Stimulated activated CD4-positive, alpha-beta T cell treated with anti-CD3 and anti-CD28 coated beads, Interleukin-2, amount 100 ng/mL, for 4 hours (primary cell): Measurements from ENCODE around the gene ZNF335.
"Not testable (repeated sequence)": the region's sequence is repeated elsewhere in the genome, so short reads cannot be mapped to it uniquely, and the experiment has no call there.

Source experiments
- DNase-seq: peaks from one replicate; pipeline ENCODE4 v3.0.0-alpha.2; 2020; ENCODE audit warnings: low read depth

The ZNF335 gene

DNA sequence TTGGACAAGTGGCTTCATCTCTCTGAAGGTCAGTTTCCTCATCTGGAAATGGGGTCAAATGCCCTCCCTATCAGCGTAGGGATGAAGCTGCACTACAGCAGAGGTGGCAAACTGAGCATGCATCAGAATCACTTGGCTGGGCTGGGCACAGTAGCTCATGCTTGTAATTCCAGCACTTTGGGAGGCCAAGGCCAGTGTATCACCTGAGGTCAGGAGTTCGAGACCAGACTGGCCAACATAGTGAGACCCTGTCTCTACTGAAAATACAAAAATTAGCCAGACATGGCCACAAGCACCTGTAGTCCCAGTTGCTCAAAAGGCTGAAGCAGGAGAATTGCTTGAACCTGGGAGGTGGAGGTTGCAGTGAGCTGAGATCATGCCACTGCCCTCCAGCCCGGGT is 30.0 kb upstream of the ZNF335 start:
- no peak for DNase-seq

DNA sequence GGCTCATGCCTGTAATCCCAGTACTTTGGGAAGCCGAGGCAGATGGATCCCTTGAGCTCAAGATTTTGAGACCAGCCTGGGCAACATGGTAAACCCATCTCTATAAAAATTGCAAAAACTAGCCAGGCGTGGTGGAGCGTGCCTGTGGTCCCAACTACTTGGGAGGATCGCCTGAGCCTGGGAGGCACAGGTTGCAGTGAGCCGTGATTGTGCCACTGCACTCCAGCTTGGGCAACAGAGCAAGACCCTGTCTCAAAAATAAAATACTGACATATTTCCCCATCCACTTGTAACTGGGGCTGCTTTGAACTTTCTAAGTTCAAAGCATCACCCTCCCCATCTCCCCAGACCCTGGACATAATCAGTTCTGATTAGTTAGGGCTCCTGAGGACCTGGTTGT is 29.5 kb upstream of the ZNF335 start:
- no peak for DNase-seq

DNA sequence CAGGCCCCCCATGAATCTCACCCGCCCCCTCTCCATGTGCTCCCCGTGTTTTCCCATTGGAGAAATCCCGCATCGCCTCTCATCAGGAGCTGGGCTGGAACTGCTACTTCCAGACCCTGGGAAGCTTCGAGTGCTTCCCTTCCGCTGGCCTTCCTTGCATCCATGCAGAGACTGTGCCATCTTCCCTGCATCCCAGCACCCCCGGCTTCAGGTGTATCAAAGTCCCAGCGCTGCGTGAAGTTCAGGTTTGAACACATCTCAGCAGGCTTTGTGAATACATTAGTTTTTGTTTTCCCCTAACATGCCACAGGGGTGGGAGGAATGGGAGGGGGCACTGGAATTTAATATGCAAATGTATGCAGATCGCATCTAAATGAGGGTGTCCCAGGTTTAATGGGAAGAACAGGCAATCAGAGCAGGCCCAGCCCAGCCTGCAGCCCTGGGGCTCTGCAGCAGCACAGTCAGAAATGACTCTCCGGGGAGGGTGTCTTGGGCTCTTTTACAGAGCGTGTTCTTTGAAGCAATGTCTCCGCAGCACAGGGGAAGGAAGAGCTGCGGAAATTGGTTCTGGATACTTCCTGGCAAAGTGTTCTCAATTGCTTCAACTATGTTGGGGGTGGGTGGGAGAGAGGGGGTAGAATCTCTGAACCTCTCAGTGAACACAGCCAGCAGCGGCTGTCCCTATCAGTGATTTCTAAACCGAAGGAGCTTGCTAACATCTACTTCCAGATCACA is 28.4 kb upstream of the ZNF335 start:
- no peak for DNase-seq

DNA sequence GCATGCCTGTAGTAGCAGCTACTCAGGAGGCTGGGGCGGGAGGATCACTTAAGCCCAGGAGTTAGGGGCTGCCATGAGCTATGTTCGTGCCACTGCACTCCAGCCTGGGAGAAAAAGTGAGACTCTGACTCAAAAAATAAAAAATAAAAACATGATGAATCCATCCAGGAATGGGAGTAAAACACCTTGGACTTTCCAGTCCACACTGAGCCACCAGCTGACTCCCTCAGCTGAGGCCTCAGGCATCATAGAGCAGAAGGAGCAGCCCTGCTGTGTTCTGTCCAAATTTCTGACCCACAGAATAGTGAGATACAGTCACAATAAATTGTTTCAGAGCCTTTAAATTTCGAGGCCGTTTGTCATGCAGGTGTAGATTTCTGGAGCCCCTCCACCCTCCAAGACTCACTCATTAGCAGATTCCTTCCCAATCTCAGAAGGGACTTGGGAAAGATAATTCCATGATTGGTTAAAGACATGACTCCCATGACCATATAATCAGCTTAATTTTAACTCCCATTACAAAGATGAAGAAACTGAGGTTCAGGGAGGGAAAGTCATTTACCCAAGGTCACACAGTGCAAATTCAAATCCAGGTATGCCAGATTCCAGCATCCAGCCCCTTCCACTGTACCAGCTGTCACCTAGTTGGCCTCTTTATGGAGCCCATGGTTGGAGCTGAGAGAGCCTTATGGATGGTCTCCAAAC is 27.7 kb upstream of the ZNF335 start:
- DNase-seq, result no peak

DNA sequence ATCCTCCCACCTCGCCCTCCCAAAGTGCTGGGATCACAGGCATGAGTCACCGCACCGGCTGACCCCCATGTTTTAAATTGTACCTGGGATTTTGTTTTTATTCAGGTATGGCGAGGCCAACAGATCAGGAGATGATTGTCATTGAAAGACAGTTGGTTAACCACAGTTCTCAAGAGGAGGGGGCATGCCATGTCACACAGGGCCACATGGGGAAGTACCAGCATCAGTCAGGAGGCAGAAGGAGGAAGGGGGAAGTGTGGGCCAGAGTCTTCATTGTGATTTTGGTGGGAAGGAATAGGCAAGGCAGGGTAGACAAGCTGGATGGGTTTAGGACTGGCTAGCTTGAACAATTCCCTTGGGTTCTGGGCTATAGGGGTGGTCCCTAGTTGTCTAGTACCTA is 26.8 kb upstream of the ZNF335 start:
- no peak for DNase-seq

DNA sequence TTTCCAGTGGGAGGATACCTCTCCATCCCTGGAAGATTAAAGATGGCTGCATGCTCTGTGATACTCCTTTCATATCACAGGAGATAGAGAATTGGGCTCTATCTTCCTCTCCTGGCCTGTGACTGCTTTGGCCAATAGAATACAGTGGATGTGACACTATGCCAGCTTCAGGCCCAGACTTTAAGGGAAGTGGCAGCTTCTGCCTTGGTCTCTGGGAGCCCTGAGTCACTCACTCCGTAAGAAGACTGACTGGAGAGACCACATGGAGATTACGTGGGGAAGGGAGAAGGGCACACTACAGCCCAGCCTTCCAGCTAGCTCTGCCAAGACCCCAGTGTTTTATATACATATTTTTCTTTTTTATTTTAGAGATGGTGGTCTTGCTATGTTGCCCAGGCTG is 26.3 kb upstream of the ZNF335 start:
- no peak for DNase-seq

DNA sequence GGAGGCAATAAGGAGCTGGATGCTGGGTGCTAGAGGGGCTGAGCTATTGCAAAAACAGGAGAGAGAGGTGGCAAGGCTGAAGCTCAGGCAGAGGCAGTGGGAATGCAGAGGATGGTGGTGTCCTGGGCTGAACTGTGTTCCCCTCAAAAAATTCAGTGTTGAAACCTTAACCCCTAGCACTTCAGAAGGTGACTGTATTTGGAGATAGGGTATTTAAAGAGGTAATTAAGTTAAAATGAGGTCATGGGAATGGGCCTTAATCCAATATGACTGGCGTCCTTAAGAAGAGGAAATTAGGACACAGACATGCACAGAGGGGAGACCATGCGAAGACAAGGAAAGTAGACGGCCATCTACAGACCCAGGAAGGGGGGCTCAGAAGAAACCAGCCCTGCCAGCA is 25.2 kb upstream of the ZNF335 start:
- DNase-seq, result no peak

DNA sequence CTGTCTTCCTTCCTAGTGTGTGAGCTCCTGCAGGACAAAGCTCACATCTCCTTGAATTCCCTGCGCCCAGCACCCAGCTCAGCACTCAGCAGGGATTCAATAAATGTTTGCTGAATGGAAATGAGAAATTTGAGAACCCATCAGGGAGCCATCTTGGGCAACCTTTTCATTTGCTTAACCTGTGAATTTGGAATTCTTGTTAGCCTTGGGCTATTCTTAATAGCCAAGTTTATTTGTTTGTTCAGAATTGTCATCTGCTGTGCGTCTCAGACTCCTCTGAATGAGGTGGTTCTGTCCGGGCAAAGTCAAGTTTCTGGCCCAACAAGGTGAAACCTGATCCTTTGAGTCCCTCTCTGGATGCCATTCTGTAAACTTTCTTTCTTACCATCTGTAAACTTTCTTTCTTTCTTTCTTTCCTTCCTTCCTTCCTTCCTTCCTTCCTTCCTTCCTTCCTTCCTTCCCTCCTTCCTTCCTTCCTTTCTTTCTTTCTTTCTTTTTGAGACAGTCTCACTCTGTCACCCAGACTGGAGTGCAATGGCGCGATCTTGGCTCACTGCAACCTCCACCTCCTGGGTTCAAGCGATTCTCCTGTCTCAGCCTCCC is 23.6 kb upstream of the ZNF335 start:
- not testable (repeated sequence) for DNase-seq

DNA sequence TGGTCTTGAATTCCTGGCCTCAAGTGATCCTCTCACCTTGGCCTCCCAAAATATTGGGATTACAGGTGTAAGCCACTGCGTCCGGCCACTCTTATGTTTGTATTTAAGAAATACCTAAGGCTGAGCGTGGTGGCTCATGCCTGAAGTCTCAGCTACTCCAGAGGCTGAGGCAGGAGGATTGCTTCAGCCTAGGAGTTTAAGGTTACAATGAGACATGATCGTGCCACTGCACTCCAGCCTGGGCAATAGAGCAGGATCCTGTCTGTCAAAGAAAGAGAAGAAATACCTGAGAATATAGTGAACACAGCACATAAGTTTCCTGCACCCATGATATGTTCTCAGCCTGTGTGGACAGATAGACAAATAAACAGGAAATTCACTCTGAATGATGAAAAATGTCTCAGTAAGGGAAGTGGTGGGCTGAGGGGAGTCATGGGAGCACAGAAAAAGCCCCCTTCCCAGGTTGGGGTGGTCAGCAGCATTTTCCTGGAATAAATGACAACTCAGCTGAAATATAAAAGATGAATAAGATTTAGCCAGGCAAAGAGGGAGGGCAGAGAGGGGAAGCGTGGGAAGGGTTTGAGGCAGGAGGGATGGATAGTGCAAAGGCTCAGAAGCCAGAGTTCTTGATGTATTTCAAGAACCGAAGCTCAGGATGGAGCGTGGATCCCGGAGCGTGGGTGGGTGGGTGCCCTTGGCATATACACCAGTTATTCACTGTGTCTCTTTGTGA is 22.9 kb upstream of the ZNF335 start:
- no peak for DNase-seq

DNA sequence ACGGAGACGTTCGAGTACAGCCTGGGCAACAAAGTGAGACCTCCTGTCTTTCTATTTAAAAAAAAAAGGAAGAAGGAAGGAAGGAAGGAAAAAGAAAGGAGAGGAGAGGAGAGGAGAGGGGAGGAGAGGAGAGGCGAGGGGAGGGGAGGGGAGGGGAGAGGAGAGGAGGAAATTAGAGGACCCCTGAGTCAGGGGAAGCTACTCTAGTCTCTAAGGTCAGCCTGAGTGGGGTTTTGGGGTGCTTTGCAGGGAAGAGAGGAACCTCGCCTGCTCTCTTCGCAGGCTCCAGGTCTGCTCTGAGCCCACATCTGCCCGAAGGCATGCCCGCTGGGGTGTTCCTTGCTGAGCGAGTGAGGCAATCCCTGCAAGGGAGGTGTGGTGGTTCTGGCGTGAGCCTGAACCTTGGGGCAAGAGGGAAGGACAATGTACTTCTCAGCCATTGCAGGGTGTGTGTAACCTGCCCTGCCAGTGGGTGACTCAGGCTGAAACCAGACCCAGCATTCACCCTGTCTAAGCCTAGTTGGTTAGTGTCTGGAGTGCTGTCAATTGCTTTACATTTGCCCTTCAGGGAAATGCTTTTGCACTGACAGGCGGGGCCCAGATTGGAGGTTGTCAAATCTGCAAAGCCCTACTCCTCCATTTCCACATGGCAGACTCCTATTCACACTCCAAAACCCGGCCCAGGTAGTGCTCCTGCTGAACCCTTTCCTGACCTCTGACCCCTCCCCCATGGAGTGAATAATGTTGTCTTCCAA is 21.4 kb upstream of the ZNF335 start:
- DNase-seq, result no peak

DNA sequence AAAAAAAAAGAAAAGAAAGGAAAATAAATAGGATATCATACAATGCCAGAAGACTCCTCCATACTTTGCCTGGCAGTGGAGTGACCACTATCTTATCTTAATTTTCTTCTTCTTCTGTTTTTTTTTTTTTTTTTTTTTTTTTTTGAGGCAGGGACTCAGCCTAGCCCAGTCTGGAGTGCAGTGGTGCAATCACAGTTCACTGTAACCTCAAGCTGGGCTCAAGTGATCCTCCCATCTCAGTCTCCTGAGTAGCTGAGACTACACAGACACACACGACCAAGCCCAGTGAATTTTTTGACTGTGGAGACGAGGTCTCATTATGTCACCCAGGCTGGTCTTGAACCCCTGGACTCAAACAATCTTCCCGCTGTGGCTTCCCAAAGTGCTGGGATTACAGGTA is 19.6 kb upstream of the ZNF335 start:
- DNase-seq, result no peak

DNA sequence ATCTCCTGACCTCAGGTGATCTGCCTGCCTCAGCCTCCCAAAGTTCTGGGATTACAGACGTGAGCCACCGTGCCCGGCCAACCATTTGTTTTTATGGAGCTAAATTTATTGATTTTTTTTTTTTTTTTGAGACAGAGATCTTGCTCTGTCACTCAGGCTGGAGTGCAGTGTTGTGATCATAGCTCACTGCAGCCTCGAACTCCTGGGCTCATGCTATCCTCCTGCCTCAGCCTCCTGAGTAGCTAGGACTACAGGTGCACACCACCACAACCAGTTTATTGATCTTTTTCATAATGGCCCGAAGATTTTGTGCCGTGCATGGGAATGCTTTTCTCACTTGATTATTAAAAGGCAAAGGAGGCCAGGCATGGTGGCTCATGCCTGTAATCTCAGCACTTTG is 16.8 kb upstream of the ZNF335 start:
- not testable (repeated sequence) for DNase-seq

DNA sequence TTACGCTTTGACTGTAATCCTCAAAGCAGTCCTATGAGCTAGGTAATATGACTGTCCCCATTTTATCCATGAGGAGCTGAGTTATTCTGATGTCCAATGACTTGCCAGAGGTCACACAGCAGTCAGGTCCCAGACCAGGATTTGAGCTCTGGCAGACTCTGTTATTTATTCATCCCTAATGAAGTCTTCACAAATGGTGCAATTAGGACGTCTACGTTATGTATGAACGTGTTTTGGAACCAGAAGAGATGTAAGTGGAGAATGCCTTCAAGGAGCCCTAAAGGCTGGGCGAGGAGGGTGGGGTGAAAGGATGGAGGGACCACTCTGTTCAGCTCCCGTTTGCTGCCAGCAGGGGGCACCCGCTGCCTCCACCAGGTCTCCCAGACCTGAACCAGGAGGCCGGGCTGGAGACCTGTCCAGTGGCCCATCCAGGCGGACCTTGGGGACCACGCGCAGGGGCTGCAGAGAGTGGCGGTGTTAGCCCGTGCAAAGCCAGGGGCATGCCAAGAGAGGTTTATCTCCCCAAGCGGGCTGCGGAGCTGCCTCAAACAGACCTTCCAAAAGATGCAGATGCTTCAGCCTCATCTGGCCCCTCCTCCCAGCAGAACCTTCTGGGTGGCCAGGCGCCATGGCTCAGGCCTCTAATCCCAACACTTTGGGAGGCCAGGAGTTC is 15.2 kb upstream of the ZNF335 start:
- peak; percentile 50 for DNase-seq

DNA sequence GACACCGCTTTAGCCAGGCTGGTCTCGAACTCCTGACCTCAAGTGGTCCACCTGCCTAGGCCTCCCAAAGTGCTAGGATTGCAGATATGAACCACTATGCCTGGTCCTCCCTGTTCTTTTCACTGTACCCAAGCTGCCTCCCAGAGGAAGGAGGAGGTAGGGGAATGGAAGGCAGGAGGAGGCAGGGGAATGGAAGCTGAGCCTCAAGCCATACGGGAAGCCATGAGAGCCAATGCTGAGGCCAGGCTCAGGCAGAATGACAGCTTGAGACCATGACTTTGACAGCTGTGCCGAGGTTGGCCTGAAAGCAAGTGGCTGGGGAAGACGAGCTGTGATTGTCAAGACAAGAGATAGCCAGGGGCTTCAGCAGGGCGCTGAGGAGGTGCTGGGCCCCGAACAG is 13.6 kb upstream of the ZNF335 start:
- no peak for DNase-seq

DNA sequence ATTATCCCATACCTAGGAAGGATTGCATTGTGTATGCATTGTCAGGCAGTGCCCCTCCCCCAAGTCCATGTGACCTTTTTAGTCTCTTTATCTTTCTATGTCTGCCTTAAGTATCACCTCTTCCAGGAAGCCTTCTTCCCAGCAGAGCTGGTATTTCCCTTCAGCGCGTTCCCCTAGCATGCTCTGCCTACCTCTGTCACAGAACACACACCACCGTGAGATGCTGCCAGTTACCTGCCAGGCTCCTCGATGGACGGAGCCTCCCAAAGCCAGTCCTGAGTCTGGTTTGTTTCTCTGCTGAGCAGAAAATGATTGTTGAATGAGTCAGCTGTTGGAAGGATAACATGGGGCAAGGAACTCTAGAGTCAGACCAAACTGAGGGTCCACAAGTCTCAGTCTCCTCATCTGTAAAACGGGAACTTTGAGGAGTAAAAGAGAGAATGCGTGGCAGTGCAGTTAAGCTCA is 11.3 kb upstream of the ZNF335 start:
- DNase-seq, result no peak

DNA sequence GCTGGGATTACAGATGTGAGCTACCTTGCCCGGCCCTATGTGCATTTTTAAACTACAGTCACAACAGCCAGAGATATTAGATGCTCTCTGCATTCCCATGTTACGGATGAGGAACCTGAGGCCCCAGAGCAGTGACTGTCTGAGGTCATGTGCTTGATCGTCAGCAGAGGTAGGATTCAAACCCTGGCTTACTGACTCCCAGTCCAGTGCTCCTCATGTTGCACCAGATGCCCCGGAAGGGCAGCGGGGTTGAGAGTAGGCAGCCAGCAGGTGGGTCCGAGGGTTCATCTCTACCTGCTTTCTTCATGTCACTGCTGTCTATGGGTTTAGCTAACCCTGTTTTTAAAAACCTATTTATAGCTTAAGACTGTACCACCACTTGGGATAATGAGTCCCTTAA is 9.3 kb upstream of the ZNF335 start:
- DNase-seq, result no peak

DNA sequence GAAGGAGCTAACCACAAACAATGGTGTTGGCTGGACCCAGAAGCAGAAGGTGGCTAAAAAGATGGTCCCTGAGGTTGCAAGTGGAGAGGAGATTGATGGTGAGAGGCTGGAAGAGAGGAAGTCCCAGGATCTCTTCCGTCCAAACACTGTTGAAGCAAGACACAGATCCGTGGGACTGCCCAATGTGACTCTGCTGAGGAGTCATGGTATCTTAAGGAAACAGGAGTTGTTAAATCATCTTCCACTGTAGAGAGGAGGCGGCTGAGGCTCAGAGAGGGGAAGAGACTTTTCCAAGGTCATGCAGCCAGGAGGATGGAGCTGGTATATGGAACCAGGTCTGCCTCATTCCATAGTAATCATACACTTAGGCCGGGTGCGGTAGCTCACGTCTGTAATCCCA is 4.1 kb upstream of the ZNF335 start:
- DNase-seq, result no peak

DNA sequence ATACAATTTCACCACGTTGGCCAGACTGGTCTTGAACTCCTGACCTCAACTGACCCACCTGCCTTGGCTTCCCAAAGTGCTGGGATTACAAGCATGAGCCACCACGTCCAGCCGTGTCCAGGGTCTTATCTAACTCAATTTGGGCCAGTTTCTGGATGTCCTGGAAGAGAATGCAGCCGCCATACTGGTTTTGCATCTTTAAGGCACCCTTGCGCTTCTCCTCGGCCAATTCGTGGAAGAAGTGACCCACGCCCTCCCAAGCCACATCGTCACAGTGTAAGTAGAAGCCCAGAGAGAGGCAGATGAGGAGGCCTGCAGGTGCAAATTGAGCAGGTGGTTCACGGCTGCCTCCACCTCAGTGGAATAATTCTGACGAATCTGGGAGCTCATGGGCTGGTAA is 3.7 kb upstream of the ZNF335 start:
- DNase-seq, result no peak

DNA sequence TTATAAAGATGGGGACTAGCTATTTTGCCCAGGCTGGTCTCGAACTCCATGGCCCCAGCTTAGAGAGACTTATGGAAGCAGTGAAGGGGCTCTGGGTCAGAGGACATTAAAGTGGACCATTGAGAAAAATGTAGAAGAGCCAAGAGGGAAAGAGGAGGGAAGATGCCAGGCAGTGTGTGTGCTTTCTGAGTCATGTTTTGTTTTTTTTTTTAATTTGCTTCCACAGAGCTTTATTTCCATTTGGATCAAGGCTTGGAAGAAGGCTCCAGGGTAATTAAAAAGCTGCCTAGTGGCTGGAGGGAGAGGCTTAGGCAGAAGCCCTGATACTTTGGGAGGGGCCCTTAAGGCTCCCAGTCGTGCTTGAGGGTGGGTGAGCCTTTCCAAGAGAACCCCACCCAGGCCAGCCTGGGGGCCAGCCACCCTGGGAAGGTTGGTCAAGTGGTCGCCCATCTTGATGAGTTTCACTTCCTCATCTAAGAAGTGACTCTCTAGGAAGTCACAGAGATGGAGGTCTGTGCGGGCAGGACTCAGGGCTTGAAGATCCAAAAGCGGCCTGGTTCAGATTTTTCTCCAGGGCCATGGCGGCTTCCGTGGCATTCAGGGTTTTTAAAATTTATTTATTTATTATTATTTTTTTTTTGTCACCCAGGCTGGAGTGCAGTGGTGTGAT is 3.0 kb upstream of the ZNF335 start:
- no peak for DNase-seq

DNA sequence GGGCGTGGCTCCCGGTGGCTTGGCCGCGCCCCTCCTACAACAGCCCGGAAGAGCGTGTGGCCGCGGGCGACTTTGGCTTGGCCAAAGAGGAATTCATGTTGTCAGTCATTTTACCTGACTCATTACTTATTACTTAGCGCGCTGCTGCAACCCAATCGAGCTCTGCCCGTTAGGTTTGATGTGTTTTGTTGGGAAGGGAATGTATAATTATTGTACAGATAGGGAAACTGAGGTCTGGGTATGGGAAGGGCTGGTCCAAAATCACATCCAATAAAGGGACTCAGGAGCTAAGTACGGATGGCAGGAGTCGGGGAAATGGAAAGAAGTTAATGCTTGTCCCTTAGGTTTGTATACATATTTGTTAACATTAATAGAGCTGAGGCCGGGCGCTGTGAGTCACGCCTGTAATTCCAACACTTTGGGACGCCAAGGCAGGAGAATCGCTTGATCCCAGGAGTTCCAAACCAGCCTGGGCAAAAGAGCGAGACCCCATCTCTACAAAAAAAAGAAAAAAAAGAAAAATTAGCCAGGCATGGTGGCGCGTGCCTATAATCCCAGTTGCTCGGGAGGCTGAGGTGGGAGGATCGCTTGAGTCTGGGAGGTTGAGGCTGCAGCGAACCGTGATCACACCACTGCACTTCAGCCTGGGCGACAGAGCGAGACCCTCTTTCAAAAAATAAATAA is 639 bp upstream of the ZNF335 start:
- DNase-seq, result no peak

DNA sequence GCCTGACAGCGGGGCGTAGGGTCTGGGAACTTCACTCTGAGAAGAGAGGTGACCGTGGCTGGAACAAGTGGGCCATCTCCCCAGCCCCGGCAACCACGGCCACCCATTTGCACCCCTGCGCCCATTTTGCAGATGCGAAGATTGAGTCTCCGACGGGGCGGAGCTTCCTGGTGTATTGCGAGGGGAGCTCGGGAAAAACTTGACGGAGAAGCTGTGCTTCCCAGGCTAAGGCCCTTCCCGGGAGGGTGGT is 653 bp downstream of the ZNF335 start:
- DNase-seq, result no peak
